Occipital lobe (tissue), 2 donors: ENCODE data around the gene TPO. TPM values are rescaled to one million over a fixed set of nuclear protein-coding genes. Genes with fewer than 3 reads are reported as not detected.
A peak's percentile ranks its signal among the peaks of the same experiment; 100 is the strongest.

Experiments
- DNase-seq: peaks from one replicate; lab custom pipeline; 2025; lab: John Stamatoyannopoulos, UW
- total RNA-seq: library from RNA; depleted of rRNA; stranded (reverse); fragments of >200 nt; gene quantifications from one replicate; pipeline ENCODE4 v1.2.3, GENCODE V29; 2014

TPO gene
- total RNA-seq, 1 donor from 2014 or later: not detected

GRCh38 chr2:1521878-1522830, 108.9 kb downstream of the TPO start:
- no peak for DNase-seq

GRCh38 chr2:1527153-1527992, 114.1 kb downstream of the TPO start:
- no peak for DNase-seq

- no peak for DNase-seq
These were observed 115.2 kb downstream of the TPO start for GRCh38 chr2:1528273-1529064.

- no peak for DNase-seq
These were observed 125.4 kb downstream of the TPO start for GRCh38 chr2:1538663-1539062.

GRCh38 chr2:1539441-1539840, 126.2 kb downstream of the TPO start:
- no peak for DNase-seq

GRCh38 chr2:1539973-1540372, 126.7 kb downstream of the TPO start:
- DNase-seq: no peak

GRCh38 chr2:1540481-1540880, 127.2 kb downstream of the TPO start:
- no peak for DNase-seq

- DNase-seq: no peak
These were observed 127.8 kb downstream of the TPO start for GRCh38 chr2:1541040-1541439.

GRCh38 chr2:1541819-1542475, 128.7 kb downstream of the TPO start:
- DNase-seq: no peak

GRCh38 chr2:1542971-1543370, 129.7 kb downstream of the TPO start:
- DNase-seq: no peak

- no peak for DNase-seq
These were observed 130.7 kb downstream of the TPO start for GRCh38 chr2:1543776-1544477.

GRCh38 chr2:1544478-1545069, 131.3 kb downstream of the TPO start:
- DNase-seq: no peak

GRCh38 chr2:1546023-1546591, 132.8 kb downstream of the TPO start:
- DNase-seq: peak; percentile 27

- DNase-seq: no peak
These were observed 133.6 kb downstream of the TPO start for GRCh38 chr2:1546901-1547300.

- no peak for DNase-seq
These were observed 135.8 kb downstream of the TPO start for GRCh38 chr2:1548910-1549673.

GRCh38 chr2:1550076-1550475, 136.8 kb downstream of the TPO start:
- DNase-seq: no peak

GRCh38 chr2:1550658-1551316, 137.5 kb downstream of the TPO start:
- DNase-seq: peak; percentile 37

- no peak for DNase-seq
These were observed 138.6 kb downstream of the TPO start for GRCh38 chr2:1551905-1552304.
